ENCODE measurements around the gene BCL11A. TPM values are rescaled to one million over a fixed set of nuclear protein-coding genes. Genes with fewer than 3 reads are reported as not detected.

BCL11A gene
- total RNA-seq, 1 donor from 2014 or later, result 46.2 TPM

GRCh38 chr2:60500861-60501260 is 52.6 kb downstream of the BCL11A start:
- Mint-ChIP-seq H3K27ac (no peak overlapping the region), H3K4me3 (ENCODE audit: low read depth) (no peak overlapping the region), H3K27me3 (no peaks in the 10 kb centered on the region), H3K4me1 (ENCODE audit: low read depth) (peaks cover 22% of the 10 kb centered on the region), H3K36me3 (ENCODE audit: insufficient read depth) (no peaks in the 10 kb centered on the region), H3K9me3 (ENCODE audit: low read depth) (no peaks in the 10 kb centered on the region)
- no peak for TF ChIP-seq CTCF (IDR thresholded peaks at IDR 0.05; ENCODE audit: unreplicated experiment)
- DNase-seq (ENCODE audit: low spot score, unreplicated experiment), result no peak

- H3K9me3 Mint-ChIP-seq (ENCODE audit: low read depth), result no peaks in the 10 kb centered on the region
- no peaks in the 10 kb centered on the region for H3K36me3 Mint-ChIP-seq (ENCODE audit: insufficient read depth)
- H3K27ac Mint-ChIP-seq, result no peak overlapping the region
- no peak overlapping the region for H3K4me3 Mint-ChIP-seq (ENCODE audit: low read depth)
- peaks cover 24% of the 10 kb centered on the region for H3K4me1 Mint-ChIP-seq (ENCODE audit: low read depth)
- TF ChIP-seq CTCF (IDR thresholded peaks at IDR 0.05; ENCODE audit: unreplicated experiment), result no peak
- no peak for DNase-seq (ENCODE audit: low spot score, unreplicated experiment)
- H3K27me3 Mint-ChIP-seq, result no peaks in the 10 kb centered on the region
Measured at GRCh38 chr2:60499651-60500265, 53.7 kb downstream of the BCL11A start.

- Mint-ChIP-seq H3K36me3 (ENCODE audit: insufficient read depth) (no peaks in the 10 kb centered on the region), H3K9me3 (ENCODE audit: low read depth) (no peaks in the 10 kb centered on the region), H3K27ac (no peak overlapping the region), H3K4me3 (ENCODE audit: low read depth) (no peak overlapping the region), H3K27me3 (no peaks in the 10 kb centered on the region), H3K4me1 (ENCODE audit: low read depth) (peaks cover 23% of the 10 kb centered on the region)
- TF ChIP-seq CTCF (IDR thresholded peaks at IDR 0.05; ENCODE audit: unreplicated experiment), result no peak
- no peak for DNase-seq (ENCODE audit: low spot score, unreplicated experiment)
Measured at GRCh38 chr2:60498816-60499429, 54.5 kb downstream of the BCL11A start.

GRCh38 chr2:60498127-60498815 is 55.2 kb downstream of the BCL11A start:
- H3K9me3 Mint-ChIP-seq (ENCODE audit: low read depth), result no peaks in the 10 kb centered on the region
- no peak for DNase-seq (ENCODE audit: low spot score, unreplicated experiment)
- TF ChIP-seq CTCF (IDR thresholded peaks at IDR 0.05; ENCODE audit: unreplicated experiment), result no peak
- H3K27ac Mint-ChIP-seq, result no peak overlapping the region
- H3K27me3 Mint-ChIP-seq, result no peaks in the 10 kb centered on the region
- no peaks in the 10 kb centered on the region for H3K36me3 Mint-ChIP-seq (ENCODE audit: insufficient read depth)
- H3K4me3 Mint-ChIP-seq (ENCODE audit: low read depth), result no peak overlapping the region
- peaks cover 22% of the 10 kb centered on the region for H3K4me1 Mint-ChIP-seq (ENCODE audit: low read depth)

GRCh38 chr2:60497500-60497899 is 56.0 kb downstream of the BCL11A start:
- Mint-ChIP-seq H3K4me3 (ENCODE audit: low read depth) (no peak overlapping the region), H3K4me1 (ENCODE audit: low read depth) (peaks cover 22% of the 10 kb centered on the region), H3K36me3 (ENCODE audit: insufficient read depth) (peaks cover 1% of the 10 kb centered on the region), H3K9me3 (ENCODE audit: low read depth) (no peaks in the 10 kb centered on the region), H3K27ac (no peak overlapping the region), H3K27me3 (no peaks in the 10 kb centered on the region)
- TF ChIP-seq CTCF (IDR thresholded peaks at IDR 0.05; ENCODE audit: unreplicated experiment), result no peak
- no peak for DNase-seq (ENCODE audit: low spot score, unreplicated experiment)

Measured in progenitor cell of endocrine pancreas (in vitro differentiated cells).